GM06990 (cell line): ENCODE data around the gene TP63.
A peak's percentile ranks its signal among the peaks of the same experiment; 100 is the strongest.

Source experiments
- DNase-seq: peaks from one replicate; pipeline ENCODE4 v3.0.0-alpha.2; 2011; ENCODE audit not compliant: insufficient read length; ENCODE audit errors: extremely low read depth
- H3K27me3 ChIP-seq: replicated peaks from 2 replicates; pipeline ENCODE4 v1.6.0; 2011; ENCODE audit warnings: low read length; ENCODE audit not compliant: control insufficient read depth, insufficient read depth
- H3K36me3 ChIP-seq: 2 replicates; pipeline ENCODE4 v1.5.1; 2011; ENCODE audit warnings: low read length; ENCODE audit not compliant: control insufficient read depth, insufficient read depth
- H3K4me3 ChIP-seq: replicated peaks from 2 replicates; pipeline ENCODE4 v1.5.1; 2011; ENCODE audit warnings: low read depth, mild to moderate bottlenecking, control low read depth, low read length
- TF ChIP-seq, protein P1 (sequence below): IDR thresholded peaks from 2 replicates; pipeline ENCODE4 v1.5.1; 2011; ENCODE audit warnings: low read length, control low read depth, mild to moderate bottlenecking, inconsistent platforms; ENCODE audit not compliant: insufficient read depth, poor library complexity, severe bottlenecking

TP63 gene

DNA sequence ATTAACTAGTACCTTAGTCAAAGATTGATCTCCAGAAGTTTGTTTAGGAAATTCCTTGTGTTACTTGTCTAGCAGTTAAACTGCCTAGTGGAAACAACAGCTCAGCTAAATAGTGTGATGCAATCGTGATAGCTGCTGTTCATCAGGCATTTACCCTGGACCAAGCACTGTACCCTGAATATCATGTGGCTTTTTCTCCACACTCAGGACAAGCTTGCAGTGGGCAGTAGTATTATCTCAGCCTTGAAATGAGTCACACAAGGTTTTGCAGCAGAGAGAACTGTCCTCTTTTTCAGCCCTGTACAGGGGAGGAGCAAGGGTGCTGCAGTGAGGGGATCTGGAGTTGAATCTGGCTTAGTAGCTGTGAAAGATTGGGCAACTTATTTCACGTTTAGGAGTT lies 208.4 kb downstream of the TP63 start:
- TF ChIP-seq, protein P1, sequence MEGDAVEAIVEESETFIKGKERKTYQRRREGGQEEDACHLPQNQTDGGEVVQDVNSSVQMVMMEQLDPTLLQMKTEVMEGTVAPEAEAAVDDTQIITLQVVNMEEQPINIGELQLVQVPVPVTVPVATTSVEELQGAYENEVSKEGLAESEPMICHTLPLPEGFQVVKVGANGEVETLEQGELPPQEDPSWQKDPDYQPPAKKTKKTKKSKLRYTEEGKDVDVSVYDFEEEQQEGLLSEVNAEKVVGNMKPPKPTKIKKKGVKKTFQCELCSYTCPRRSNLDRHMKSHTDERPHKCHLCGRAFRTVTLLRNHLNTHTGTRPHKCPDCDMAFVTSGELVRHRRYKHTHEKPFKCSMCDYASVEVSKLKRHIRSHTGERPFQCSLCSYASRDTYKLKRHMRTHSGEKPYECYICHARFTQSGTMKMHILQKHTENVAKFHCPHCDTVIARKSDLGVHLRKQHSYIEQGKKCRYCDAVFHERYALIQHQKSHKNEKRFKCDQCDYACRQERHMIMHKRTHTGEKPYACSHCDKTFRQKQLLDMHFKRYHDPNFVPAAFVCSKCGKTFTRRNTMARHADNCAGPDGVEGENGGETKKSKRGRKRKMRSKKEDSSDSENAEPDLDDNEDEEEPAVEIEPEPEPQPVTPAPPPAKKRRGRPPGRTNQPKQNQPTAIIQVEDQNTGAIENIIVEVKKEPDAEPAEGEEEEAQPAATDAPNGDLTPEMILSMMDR, result no peak
- no peak overlapping the region for H3K4me3 ChIP-seq
- H3K36me3 ChIP-seq, result no peaks in the 10 kb centered on the region; the same call in 1 of the 2 replicates
- no peak for DNase-seq
- H3K27me3 ChIP-seq, result no peaks in the 10 kb centered on the region

DNA sequence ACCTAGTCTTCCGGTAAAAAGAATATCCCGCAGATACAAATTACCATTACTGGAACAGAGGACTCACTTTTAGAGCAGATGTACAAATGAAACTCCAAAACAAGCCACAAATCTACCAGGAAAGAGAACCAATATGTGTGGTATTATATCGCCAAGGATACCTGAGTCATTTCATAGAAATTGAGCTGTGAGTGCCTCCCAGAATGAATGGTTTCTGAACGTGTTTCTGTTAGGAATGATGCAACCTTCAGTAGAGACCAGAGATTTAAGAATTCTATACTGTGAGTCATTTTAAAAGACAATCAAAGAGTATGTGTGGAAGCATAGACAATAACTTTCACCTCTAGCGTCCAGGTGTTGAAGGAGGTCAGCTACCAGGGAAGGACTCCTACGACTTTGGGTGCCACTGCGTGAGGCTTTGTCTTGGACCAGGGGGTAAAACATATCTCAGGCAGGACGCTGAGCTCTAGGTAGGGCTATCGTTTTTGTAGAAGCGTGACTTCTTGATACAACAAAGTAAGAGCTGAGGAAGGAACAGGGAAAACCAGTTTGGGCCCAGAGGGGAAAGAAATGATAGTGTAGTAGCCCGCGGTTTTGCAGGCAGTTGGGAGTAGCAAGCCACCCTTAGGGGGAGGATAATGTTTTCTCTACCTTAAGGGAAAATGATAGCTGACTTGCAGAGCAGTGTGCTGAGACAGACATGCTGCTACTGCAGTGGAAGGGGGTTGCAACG lies 210.4 kb downstream of the TP63 start:
- TF ChIP-seq, protein P1, result no peak

GRCh38 chr3:189842681-189843602 lies 211.8 kb downstream of the TP63 start:
- DNase-seq, result no peak
- Histone ChIP-seq H3K27me3 (no peaks in the 10 kb centered on the region), H3K36me3 (no peaks in the 10 kb centered on the region; the same call in 1 of the 2 replicates), H3K4me3 (no peak overlapping the region)
- TF ChIP-seq, protein P1, result no peak

More for the DNA sequence above, 210.4 kb downstream of the TP63 start:
- no peaks in the 10 kb centered on the region for H3K27me3 ChIP-seq
- DNase-seq, result peak; percentile 22
- no peaks in the 10 kb centered on the region; the same call in 1 of the 2 replicates for H3K36me3 ChIP-seq
- H3K4me3 ChIP-seq, result no peak overlapping the region

DNA sequence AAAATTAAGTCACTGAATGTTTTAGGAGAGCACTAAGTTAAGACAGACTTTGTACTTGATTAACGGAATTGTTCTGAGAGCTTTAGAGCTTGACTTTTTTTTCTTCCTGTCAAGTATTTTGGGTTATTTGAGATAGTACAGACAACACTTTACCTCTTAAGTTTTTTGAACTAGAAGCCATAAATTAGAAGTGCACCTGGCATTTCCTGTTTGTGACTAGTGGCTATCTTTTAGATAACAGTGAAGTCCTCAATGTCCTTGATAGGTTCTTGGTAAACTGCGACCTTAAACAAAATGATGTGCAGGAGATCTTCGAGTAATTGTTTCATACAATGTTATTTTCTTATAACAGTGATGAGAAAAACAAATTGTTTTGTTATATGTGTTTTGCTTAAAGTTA lies 213.9 kb downstream of the TP63 start:
- Histone ChIP-seq H3K36me3 (no peaks in the 10 kb centered on the region; the same call in 1 of the 2 replicates), H3K27me3 (no peaks in the 10 kb centered on the region), H3K4me3 (no peak overlapping the region)
- TF ChIP-seq, protein P1, result no peak
- no peak for DNase-seq

DNA sequence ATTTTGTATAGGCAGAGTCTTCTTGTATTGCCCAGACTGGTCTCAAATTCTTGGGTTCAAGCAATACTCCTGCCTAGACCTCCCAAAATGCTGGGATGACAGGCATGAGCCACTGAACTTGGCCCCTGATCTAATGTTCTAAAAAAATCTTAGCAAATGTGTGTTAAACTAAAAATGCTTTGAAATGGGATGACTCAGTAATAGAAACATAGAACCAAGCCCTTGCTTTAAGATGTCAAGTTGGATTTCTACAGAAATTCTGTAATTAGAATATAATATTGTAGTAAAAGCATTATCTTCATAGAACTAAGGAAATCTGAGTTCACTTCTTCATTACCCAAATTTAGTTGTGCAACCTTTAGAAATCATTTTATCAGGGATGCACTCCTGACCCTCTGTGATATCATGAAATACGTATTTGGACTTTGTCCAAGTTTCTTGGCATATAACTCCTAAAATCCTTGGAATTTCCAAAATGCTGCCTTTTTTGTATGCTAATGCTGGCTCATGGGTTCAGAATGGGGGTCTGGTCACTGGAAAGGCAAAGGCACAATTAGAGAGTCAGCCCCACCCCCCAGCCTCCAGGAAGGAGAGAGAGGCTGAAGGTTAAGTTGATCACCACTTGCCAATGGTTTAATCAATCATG lies 217.3 kb downstream of the TP63 start:
- TF ChIP-seq, protein P1, result no peak
- H3K27me3 ChIP-seq, result no peaks in the 10 kb centered on the region
- H3K36me3 ChIP-seq, result no peaks in the 10 kb centered on the region
- no peak for DNase-seq
- no peak overlapping the region for H3K4me3 ChIP-seq
